GM12878 (cell line): ENCODE data around the gene TMSB15A.

Source experiments
- BCL11A ChIP-seq: IDR thresholded peaks from 2 replicates; pipeline ENCODE4 v1.6.1; 2011; ENCODE audit warnings: low read depth, low read length
- BRCA1 ChIP-seq: IDR thresholded peaks from 2 replicates; pipeline ENCODE4 v1.6.1; 2011; ENCODE audit warnings: low read depth, low read length, improper control_type of control experiment
- CTCF ChIP-seq, 3 experiments: IDR thresholded peaks in 2 of 3; conservative IDR thresholded peaks in 1 of 3; 2 replicates each; pipeline ENCODE4 v1.5.1; 2011; ENCODE audit warnings: low read depth in 3 of 3, low read length in 3 of 3, mild to moderate bottlenecking in 3 of 3, control low read depth in 2 of 3, moderate library complexity in 2 of 3, inconsistent platforms in 1 of 3, mixed read lengths in 1 of 3; ENCODE audit not compliant: control insufficient read depth in 2 of 3, insufficient read depth in 1 of 3; ENCODE audit errors: extremely low read depth in 1 of 3
- ESRRA ChIP-seq: IDR thresholded peaks from 2 replicates; pipeline ENCODE4 v1.6.1; 2012; ENCODE audit warnings: mild to moderate bottlenecking, low read length, improper control_type of control experiment
- GABPA ChIP-seq: IDR thresholded peaks from 2 replicates; pipeline ENCODE4 v1.6.1; 2014; ENCODE audit warnings: antibody characterized with exemption, low read depth, mild to moderate bottlenecking, inconsistent platforms
- HDGF ChIP-seq: fragments of 450-650 bp; IDR thresholded peaks from 2 replicates; pipeline ENCODE4 v1.6.1; 2016; ENCODE audit warnings: antibody characterized with exemption
- IKZF2 ChIP-seq, 2 experiments: fragments of 450-650 bp; IDR thresholded peaks; 2 replicates each; pipeline ENCODE4 v1.6.1; 2017; ENCODE audit warnings: mild to moderate bottlenecking in 2 of 2, moderate library complexity in 2 of 2
- NBN ChIP-seq: fragments of 450-650 bp; IDR thresholded peaks from 2 replicates; pipeline ENCODE4 v1.6.1; 2016
- POLR2A ChIP-seq: IDR thresholded peaks from 2 replicates; pipeline ENCODE4 v1.6.1; 2011; ENCODE audit warnings: low read depth, mild to moderate bottlenecking, low read length
- POLR2AphosphoS5 ChIP-seq: IDR thresholded peaks from 2 replicates; pipeline ENCODE4 v1.6.1; 2011; ENCODE audit warnings: mild to moderate bottlenecking, low read length, inconsistent platforms
- RAD21 ChIP-seq: IDR thresholded peaks from 2 replicates; pipeline ENCODE4 v1.6.1; 2011; ENCODE audit warnings: mild to moderate bottlenecking, low read depth, low read length, moderate library complexity; ENCODE audit not compliant: insufficient read depth
- RCOR1 ChIP-seq: conservative IDR thresholded peaks from 2 replicates; pipeline ENCODE4 v1.6.1; 2012; ENCODE audit warnings: low read depth, low read length, improper control_type of control experiment
- USF1 ChIP-seq: IDR thresholded peaks from 2 replicates; pipeline ENCODE4 v1.6.1; 2011; ENCODE audit warnings: borderline replicate concordance, low read depth, mild to moderate bottlenecking, moderate library complexity, mixed read lengths, low read length; ENCODE audit not compliant: insufficient read depth; ENCODE audit errors: extremely low read length
- TF ChIP-seq, protein P1 (sequence below): IDR thresholded peaks from 2 replicates; pipeline ENCODE4 v1.6.1; 2012; ENCODE audit warnings: low read depth, low read length, improper control_type of control experiment

GRCh38 chrX:102560423-102561068 lies 44.0 kb upstream of the TMSB15A start:
- TF ChIP-seq RAD21 (no peak), POLR2A (no peak), POLR2AphosphoS5 (no peak), NBN (no peak), BCL11A (no peak), USF1 (no peak), BRCA1 (no peak), CTCF (IDR thresholded peaks at IDR 0.05 in 2 of 3, conservative IDR thresholded peaks at IDR 0.05 in 1 of 3; ENCODE audit: control insufficient read depth in 2 of 3, extremely low read depth in 1 of 3, insufficient read depth in 1 of 3, low read depth in 3 of 3, low read length in 3 of 3) (no peak), GABPA (no peak), ESRRA (no peak), RCOR1 (no peak), IKZF2 (IDR thresholded peaks at IDR 0.05) (no peak), HDGF (no peak)
- TF ChIP-seq, protein P1, sequence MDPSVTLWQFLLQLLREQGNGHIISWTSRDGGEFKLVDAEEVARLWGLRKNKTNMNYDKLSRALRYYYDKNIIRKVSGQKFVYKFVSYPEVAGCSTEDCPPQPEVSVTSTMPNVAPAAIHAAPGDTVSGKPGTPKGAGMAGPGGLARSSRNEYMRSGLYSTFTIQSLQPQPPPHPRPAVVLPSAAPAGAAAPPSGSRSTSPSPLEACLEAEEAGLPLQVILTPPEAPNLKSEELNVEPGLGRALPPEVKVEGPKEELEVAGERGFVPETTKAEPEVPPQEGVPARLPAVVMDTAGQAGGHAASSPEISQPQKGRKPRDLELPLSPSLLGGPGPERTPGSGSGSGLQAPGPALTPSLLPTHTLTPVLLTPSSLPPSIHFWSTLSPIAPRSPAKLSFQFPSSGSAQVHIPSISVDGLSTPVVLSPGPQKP = no peak
